ENCODE data around the gene KCNQ1. TPM values are rescaled to one million over a fixed set of nuclear protein-coding genes. Genes with fewer than 3 reads are reported as not detected.

Gene KCNQ1
- total RNA-seq, 1 experiment from 2014 or later: 1.0 TPM

- intact Hi-C loops (cut with micrococcal nuclease; ENCODE audit: unreplicated experiment): no loop called here
- BruUV-seq (replicated peaks): no TSS peak
- no peak for TF ChIP-seq CTCF (IDR thresholded peaks at IDR 0.05; ENCODE audit: insufficient read depth in 1 of 2, low read depth in 1 of 2, low read length in 1 of 2, severe bottlenecking in 1 of 2, unreplicated experiment in 1 of 2)
- no peak overlapping the region for H3K27ac Mint-ChIP-seq (ENCODE audit: unreplicated experiment)
- no peaks in the 10 kb centered on the region for H3K4me1 ChIP-seq
- H3K4me1 Mint-ChIP-seq (ENCODE audit: low read depth, unreplicated experiment): no peaks in the 10 kb centered on the region
- ChIA-PET POLR2A (no interaction called here), CTCF (no interaction called here)
- peak in 1 of 2 experiments; percentile 21 for DNase-seq
- no peaks in the 10 kb centered on the region for H3K36me3 Mint-ChIP-seq (ENCODE audit: insufficient read depth, unreplicated experiment)
- no peak overlapping the region for H3K4me3 Mint-ChIP-seq (ENCODE audit: unreplicated experiment)
- H3K9me3 Mint-ChIP-seq (ENCODE audit: unreplicated experiment): peaks cover 3% of the 10 kb centered on the region
- no peaks in the 10 kb centered on the region for H3K27me3 ChIP-seq (replicated peaks; ENCODE audit: control insufficient read depth, insufficient read depth, low read length)
- H3K9me3 ChIP-seq: peaks cover 9% of the 10 kb centered on the region; the same call in 1 of the 2 replicates
- no peaks in the 10 kb centered on the region for H3K36me3 ChIP-seq (ENCODE audit: control insufficient read depth, insufficient read depth, low read length)
- no peaks in the 10 kb centered on the region for H3K27me3 Mint-ChIP-seq (ENCODE audit: insufficient read depth, unreplicated experiment)
- no peak overlapping the region for H3K4me3 ChIP-seq (ENCODE audit: low read depth, low read length)
Measured at GRCh38 chr11:2771758-2772466, 327.1 kb downstream of the KCNQ1 start.

GRCh38 chr11:2772544-2773031 lies 327.8 kb downstream of the KCNQ1 start:
- no TSS peak for BruUV-seq (replicated peaks)
- Histone ChIP-seq H3K4me1 (no peaks in the 10 kb centered on the region), H3K9me3 (peaks cover 4% of the 10 kb centered on the region; the same call in 1 of the 2 replicates), H3K27me3 (replicated peaks; ENCODE audit: control insufficient read depth, insufficient read depth, low read length) (no peaks in the 10 kb centered on the region), H3K4me3 (ENCODE audit: low read depth, low read length) (no peak overlapping the region), H3K36me3 (ENCODE audit: control insufficient read depth, insufficient read depth, low read length) (no peaks in the 10 kb centered on the region)
- no peaks in the 10 kb centered on the region for H3K9me3 Mint-ChIP-seq (ENCODE audit: unreplicated experiment)
- CTCF ChIA-PET: no interaction called here
- no peaks in the 10 kb centered on the region for H3K4me1 Mint-ChIP-seq (ENCODE audit: low read depth, unreplicated experiment)
- no peak for TF ChIP-seq CTCF (IDR thresholded peaks at IDR 0.05; ENCODE audit: insufficient read depth in 1 of 2, low read depth in 1 of 2, low read length in 1 of 2, severe bottlenecking in 1 of 2, unreplicated experiment in 1 of 2)
- H3K4me3 Mint-ChIP-seq (ENCODE audit: unreplicated experiment): no peak overlapping the region
- intact Hi-C loops (cut with micrococcal nuclease; ENCODE audit: unreplicated experiment): no loop called here
- H3K27ac Mint-ChIP-seq (ENCODE audit: unreplicated experiment): no peak overlapping the region
- POLR2A ChIA-PET: no interaction called here
- H3K36me3 Mint-ChIP-seq (ENCODE audit: insufficient read depth, unreplicated experiment): no peaks in the 10 kb centered on the region
- no peaks in the 10 kb centered on the region for H3K27me3 Mint-ChIP-seq (ENCODE audit: insufficient read depth, unreplicated experiment)
- DNase-seq: peak in 1 of 2 experiments; percentile 25

GRCh38 chr11:2774173-2775082 lies 329.6 kb downstream of the KCNQ1 start:
- Histone ChIP-seq H3K9me3 (no peaks in the 10 kb centered on the region), H3K4me3 (ENCODE audit: low read depth, low read length) (no peak overlapping the region), H3K4me1 (no peaks in the 10 kb centered on the region), H3K36me3 (ENCODE audit: control insufficient read depth, insufficient read depth, low read length) (no peaks in the 10 kb centered on the region), H3K27me3 (replicated peaks; ENCODE audit: control insufficient read depth, insufficient read depth, low read length) (no peaks in the 10 kb centered on the region)
- POLR2A ChIA-PET: no interaction called here
- DNase-seq: peak in 1 of 2 experiments; percentile 31
- CTCF ChIA-PET: no interaction called here
- H3K4me3 Mint-ChIP-seq (ENCODE audit: unreplicated experiment): no peak overlapping the region
- BruUV-seq (replicated peaks): no TSS peak
- H3K27ac Mint-ChIP-seq (ENCODE audit: unreplicated experiment): no peak overlapping the region
- H3K36me3 Mint-ChIP-seq (ENCODE audit: insufficient read depth, unreplicated experiment): no peaks in the 10 kb centered on the region
- H3K4me1 Mint-ChIP-seq (ENCODE audit: low read depth, unreplicated experiment): no peaks in the 10 kb centered on the region
- intact Hi-C loops (cut with micrococcal nuclease; ENCODE audit: unreplicated experiment): no loop called here
- no peaks in the 10 kb centered on the region for H3K9me3 Mint-ChIP-seq (ENCODE audit: unreplicated experiment)
- TF ChIP-seq CTCF (IDR thresholded peaks at IDR 0.05; ENCODE audit: insufficient read depth in 1 of 2, low read depth in 1 of 2, low read length in 1 of 2, severe bottlenecking in 1 of 2, unreplicated experiment in 1 of 2): no peak
- no peaks in the 10 kb centered on the region for H3K27me3 Mint-ChIP-seq (ENCODE audit: insufficient read depth, unreplicated experiment)

Data from Caco-2 (cell line).